ENCODE results near the gene APBB2.

DNA sequence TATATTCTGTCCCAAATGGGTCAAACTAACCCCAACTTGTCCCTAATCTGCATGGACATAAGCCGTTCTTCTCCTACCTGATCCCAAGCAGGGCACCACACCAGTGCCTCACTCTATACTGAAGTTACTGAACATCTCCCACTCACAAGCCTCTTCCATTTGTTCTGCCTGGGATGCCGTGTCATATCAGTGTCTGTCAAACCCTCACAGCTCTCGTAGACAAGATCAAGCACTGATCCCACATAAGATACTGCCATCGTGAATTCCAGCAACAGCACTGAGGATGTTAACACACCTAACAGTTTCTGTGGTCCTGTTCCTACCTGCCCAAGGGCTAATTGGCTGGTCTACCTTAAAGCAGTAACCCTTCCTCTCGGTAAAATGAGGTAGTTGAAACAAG, 162.1 kb downstream of the APBB2 start:
- TF ChIP-seq, protein P1, sequence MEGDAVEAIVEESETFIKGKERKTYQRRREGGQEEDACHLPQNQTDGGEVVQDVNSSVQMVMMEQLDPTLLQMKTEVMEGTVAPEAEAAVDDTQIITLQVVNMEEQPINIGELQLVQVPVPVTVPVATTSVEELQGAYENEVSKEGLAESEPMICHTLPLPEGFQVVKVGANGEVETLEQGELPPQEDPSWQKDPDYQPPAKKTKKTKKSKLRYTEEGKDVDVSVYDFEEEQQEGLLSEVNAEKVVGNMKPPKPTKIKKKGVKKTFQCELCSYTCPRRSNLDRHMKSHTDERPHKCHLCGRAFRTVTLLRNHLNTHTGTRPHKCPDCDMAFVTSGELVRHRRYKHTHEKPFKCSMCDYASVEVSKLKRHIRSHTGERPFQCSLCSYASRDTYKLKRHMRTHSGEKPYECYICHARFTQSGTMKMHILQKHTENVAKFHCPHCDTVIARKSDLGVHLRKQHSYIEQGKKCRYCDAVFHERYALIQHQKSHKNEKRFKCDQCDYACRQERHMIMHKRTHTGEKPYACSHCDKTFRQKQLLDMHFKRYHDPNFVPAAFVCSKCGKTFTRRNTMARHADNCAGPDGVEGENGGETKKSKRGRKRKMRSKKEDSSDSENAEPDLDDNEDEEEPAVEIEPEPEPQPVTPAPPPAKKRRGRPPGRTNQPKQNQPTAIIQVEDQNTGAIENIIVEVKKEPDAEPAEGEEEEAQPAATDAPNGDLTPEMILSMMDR (IDR thresholded peaks at IDR 0.05; ENCODE audit: low read length): no peak
- TF ChIP-seq EZH2 (IDR thresholded peaks at IDR 0.05; ENCODE audit: borderline replicate concordance, low read length): no peak

Data from OCI-LY1 (cell line).